Myocyte (in vitro differentiated cells): ENCODE measurements around the gene HYAL3. TPM values are rescaled to one million over a fixed set of nuclear protein-coding genes. Genes with fewer than 3 reads are reported as not detected.

Source experiments
- DNase-seq: peaks from one replicate; pipeline ENCODE4 v3.0.0-alpha.2; 2012; ENCODE audit warnings: low read depth
- polyA plus RNA-seq: library from polyadenylated mRNA; unstranded; fragments of >200 nt; gene quantifications from one replicate; pipeline ENCODE4 v1.2.1, GENCODE V29; 2012; ENCODE audit warnings: missing spikeins
- total RNA-seq: library from RNA; depleted of rRNA; stranded (reverse); fragments of >200 nt; gene quantifications from 2 replicates; pipeline ENCODE4 v1.2.3, GENCODE V29; 2014

HYAL3 gene
- total RNA-seq: 2.9 and 7.4 TPM in 2 replicates
- polyA plus RNA-seq: 5.8 TPM

DNA sequence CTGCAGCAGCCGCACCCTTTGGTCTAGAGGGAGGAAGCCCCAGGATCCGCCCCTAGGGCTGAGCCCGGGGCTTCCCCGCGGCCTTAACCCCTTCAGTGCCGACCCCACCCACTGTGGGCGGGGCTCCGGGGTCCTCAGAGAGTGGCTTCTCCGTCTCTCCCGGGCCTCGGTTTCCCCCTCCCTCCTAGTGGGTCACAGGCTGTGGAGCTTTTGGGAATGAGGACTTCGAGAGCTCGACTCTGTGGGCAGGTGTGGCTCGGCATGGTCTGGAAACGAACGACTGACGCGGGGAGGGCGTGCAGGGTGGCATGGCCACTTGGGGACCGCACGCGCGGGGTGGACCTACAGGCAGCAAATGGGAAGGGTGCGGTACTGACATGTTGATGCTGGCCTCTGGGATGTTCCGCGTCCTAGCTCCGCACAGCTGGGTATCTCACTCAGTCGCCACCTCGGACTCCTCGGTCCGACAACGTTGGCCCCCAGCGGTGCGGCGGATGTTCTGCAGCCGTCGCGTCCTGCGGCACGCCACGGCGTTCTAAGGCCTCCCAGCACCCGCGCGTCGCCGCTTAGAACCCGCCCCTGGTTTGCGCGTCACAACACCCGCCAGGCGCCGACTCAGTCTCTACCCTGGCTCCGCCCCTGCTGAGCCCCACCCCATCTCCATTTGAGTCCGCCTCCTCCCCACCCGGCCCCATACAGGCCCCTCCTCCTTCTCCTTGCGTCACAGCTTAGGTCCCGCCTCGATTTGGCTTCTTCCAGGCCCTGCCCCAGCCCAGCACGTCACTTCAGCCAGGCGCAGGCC is at the start of gene HYAL3, which contains the start of gene NAA80:
Gene HYAL3, minus strand, starts transcription at position 570 of the 802 bp plus-strand sequence. CDS start 3,803 bp downstream, outside the sequence.
Gene NAA80, minus strand, starts transcription at position 570 of the 802 bp plus-strand sequence. CDS start 1,942 bp downstream, outside the sequence.
- DNase-seq: peak; percentile 99

DNA sequence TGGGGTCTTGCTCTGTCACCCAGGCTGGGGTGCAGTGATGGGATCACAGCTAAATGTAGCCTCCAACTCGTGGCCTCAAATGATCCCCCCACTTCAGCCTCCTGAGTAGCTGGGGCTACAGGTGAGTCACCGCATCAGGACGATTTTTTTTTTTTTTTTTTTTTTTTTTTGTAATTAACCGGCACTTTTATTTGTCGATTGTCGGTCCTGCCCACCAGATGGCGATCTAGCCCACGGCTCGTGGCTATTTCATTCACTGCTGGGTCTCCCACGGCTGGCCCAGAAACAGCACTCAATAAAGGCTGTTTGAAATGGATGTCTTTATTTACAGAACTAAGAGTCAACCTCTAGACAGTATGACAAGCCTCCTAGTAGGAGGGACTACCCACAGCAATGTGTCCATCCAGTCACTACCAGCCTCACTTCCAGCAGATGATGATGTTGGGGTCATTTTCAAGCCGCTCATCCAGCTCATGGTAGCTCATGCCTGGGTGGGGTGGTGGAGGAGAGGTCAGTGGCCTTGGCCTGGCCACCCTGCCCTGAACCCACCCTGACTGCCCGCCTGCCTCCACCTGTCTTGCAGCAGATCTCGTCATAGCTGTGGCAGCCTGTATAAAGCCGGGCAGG is 48.1 kb upstream of the HYAL3 start:
- peak; percentile 68 for DNase-seq

DNA sequence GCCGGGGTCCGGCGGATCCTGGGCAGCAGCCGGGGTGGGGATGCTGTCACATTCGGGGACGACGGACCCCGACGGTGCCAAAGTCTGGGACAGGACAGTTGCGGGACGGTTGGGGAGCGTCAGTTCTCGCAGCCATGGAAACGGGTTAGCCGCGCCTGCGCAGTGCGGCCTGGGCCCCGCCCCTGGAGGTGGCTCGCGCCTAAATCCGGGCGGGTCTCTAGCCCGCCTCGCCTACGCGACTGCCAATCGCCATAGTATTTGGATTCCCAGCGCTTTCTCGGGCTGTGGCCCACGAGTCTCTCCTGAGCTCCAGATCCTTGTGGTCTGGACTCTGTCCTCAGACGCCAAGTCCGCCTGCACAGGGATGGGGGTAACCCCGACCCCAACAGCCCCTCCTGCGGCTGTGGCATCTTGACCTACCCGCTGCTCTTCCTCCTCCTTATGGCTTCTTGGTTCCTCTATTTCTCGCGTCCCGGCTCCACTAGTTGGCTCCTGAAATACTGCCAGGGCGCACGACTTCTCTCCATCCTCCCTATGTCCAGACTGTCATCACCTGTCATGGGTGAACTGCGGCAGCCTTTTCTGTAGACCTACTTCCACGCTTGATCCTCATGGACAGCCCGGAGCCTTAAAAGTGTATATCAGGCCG is 46.5 kb upstream of the HYAL3 start, which contains the start of gene ZMYND10:
Gene ZMYND10, minus strand, starts transcription at position 147 of the 649 bp plus-strand sequence. CDS start 153 bp downstream, outside the sequence.
- DNase-seq: no peak

DNA sequence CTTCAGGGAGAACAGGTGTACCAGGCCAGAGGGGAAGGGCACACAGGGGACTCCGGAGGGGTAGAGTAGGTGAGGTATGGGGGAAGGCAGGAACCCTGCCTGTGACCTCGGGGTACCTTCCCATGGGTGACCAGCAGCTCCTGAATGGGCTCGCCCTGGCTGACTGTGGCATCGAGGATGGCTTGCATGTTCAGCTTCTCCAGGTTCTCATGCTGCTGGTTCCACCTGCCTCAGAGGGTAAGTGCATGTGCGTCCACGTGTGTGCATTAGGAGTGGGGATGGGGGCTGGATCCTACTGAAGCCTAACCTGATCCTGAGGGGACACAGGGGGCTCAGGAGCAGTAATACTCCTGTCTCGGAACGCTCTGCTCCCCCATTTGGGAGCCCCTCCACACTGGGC is 45.8 kb upstream of the HYAL3 start:
- no peak for DNase-seq

- no peak for DNase-seq
Observed at GRCh38 chr3:50342813-50343633, 43.8 kb upstream of the HYAL3 start.

- DNase-seq: no peak
Observed at GRCh38 chr3:50341996-50342650, 42.9 kb upstream of the HYAL3 start.

- DNase-seq: no peak
Observed at GRCh38 chr3:50341537-50341936, 42.3 kb upstream of the HYAL3 start.

- no peak for DNase-seq
Observed at GRCh38 chr3:50340448-50341329, 41.5 kb upstream of the HYAL3 start, which contains the start of gene RASSF1. TSS of gene RASSF1 (minus strand) at chr3:50340836. CDS start at chr3:50340805, 31 bp downstream.

GRCh38 chr3:50340147-50340447 is 40.9 kb upstream of the HYAL3 start:
- DNase-seq: no peak

- DNase-seq: no peak
Observed at GRCh38 chr3:50339485-50340146, 40.4 kb upstream of the HYAL3 start.

DNA sequence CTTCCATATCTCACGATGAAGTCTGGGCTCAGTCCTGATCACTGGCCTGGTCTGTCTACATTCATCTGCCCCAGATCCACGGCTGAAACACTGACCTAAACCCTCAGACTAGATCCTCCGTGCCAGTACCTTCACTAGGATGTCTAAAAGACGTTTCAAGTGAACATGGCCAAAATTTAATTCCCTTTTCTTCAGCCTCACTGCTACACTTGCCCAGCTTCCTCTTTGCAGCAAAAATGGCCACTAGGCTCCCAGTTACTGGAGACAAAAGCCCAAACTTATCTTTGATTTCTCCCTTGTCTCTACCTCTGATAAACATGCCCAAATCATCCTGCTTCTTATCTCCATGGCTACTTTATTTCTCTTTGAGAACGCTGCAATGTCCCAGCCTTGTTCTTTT is 39.8 kb upstream of the HYAL3 start:
- no peak for DNase-seq

- peak; percentile 99 for DNase-seq
Observed at GRCh38 chr3:50337175-50337861, 38.1 kb upstream of the HYAL3 start.

DNA sequence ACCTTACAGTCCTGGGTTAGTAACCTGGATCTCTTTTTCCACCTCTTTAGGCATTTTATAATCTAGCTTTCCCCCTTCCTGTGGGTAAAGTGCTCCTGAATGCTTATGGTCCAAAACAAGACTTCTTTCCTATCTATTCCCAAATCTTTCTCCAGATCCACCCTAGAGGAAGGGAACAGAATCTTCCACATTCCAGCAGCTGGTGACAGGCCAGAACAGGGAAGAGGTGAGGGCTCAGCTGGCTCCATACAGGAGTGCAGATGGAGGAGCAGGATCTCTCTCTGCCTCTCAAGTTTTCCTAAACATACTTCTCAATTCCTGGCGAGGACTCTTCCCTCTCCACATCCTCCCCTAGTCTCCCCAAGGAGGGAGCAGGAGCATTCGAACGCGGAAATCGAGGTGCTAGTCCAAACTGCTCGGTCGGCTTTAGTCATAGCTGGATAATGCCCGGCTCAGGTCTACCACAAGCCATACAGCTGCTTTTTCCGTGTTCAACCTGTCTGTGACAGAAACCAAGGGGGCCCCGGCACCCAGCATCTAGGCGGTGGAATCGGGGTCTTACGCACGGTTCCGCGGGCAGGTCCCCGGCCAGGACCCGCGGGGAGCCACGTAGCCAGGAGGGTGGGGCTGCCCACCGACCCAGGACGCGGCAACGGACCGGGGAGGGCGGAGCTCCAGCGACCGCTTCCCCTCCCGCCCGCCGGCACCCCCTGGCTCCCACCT is 37.4 kb upstream of the HYAL3 start:
- no peak for DNase-seq

- no peak for DNase-seq
Observed at GRCh38 chr3:50334339-50335075, 35.3 kb upstream of the HYAL3 start.

DNA sequence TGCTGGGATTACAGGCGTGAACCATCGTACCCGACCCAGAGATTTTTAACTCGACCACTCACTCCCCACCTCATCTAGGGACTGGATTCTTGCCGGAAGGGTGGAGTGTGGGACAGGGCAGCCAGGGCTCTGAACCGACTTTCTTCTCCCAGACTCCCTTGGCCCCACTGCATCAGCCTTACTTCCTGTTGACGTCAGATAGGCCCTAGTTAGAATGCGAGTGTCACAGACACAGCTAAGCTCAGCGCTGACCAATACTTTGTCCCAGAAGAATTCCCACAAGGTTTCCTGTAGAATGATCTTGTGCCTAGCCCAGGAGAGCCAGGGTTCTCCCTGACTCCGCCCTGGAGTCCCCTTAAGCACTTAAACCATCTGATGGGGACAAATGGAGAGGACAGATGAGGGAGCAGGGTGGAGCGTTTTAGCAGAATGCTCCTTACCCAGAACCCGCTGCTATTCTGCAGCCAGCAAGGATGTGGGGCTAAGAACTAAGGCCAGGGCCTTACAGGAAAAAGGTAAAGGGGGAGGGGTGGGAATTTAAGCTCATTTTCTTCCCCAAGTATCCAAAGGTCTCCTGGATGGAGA is 34.6 kb upstream of the HYAL3 start:
- DNase-seq: no peak

DNA sequence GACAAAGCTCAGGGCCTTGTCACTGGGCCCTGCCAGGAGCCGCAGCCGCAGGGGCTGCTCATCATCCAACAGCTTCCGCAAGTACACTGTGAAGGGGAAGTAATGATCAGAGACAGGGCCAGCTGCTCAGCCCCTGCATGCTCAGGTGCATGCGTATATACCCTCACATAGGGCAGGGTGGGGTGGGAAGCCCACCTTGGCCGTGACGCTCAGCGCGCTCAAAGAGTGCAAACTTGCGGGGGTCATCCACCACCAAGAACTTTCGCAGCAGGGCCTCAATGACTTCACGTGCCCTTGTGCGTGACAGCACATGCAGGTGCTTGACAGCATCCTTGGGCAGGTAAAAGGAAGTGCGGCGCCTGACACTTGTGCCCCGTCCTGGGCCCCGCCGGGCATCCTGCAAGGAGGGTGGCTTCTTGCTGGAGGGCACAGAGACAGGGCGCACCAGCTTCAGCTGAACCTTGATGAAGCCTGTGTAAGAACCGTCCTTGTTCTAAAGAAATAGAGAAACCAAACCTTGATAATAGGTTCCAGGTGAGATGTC is 32.2 kb upstream of the HYAL3 start:
- no peak for DNase-seq
